GM18508 (cell line): ENCODE measurements around the gene PHPT1.
"Not testable (repeated sequence)": the region's sequence is repeated elsewhere in the genome, so short reads cannot be mapped to it uniquely, and the experiment has no call there.

Experiments
- ATAC-seq: cut with Tn5 transposase; IDR thresholded peaks from one replicate; pipeline ENCODE4 v1.9.1; 2021; ENCODE audit warnings: moderate number of reproducible peaks; ENCODE audit not compliant: insufficient read depth, unreplicated experiment

Gene PHPT1

DNA sequence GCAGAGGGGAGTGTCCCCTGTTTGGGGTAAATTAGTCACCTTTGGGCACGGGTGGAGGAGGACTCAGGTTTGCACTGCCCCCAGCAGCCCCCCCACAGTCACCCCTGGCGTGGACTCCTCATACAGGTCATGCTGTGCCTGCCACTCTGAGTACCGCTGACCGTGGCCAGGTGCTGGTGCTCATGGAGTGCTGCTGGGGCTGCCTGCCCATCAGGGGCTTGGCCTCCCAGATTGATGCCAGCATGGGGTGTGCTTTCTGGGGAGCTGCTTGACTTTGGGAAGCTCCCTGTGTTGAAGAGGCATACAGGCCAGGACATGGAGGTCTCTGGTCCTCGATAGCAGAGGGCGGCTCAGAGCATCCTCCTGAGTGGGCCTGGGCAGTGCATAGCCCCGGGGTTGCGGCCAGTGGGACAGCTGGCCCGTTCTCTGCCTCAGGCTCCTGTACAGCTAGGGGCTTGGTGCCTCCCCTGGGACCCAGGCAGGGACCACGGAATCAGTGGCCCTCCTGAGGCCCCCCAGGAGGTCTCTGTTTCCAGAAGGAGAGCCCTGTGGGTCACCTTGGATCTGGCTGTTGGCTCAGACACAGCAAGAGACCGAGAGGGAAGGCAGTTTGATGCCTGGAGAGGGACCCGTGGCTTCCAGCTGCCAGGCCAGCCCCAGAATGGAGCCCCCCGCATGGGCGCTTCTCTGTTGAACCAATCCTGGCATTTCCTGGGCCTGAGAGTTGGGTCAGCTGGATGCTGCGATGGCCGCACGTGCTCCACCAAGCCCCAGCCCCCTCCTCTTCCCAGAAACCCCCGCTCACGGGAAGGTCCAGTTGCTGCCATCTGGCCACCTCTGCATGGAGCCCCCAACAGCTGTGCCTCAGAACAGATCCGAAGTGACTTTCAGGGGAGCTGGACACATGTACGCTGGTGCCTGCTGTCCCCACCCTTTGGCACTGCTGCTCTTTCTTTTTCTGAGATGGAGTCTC is 13.0 kb upstream of the PHPT1 start:
- no peak for ATAC-seq

DNA sequence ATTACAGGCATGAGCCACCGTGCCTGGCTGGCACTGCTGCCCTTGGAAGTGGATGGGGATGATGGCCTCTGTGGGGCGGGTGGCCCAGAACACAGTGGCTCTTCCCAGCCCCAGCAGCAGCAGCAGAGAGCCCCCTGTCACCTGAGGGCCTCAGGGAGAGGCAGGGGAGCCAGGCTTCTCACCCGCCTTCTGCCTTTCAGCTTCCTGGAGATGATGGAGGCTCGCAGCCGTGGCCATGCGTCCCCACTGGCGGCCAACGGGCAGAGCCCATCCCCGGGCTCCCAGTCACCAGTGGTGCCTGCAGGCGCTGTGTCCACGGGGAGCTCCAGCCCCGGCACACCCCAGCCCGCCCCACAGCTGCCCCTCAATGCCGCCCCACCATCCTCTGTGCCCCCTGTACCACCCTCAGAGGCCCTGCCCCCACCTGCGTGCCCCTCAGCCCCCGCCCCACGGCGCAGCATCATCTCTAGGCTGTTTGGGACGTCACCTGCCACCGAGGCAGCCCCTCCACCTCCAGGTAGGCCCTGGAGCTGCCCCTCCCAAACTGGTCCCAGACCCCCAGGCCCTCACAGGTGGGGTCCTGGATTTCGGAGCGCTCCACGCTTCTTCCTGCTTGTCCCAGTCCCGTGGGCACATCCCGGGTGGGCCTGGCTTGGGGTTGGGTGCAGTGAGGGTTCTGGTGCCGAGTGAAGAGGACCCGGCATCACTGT is 11.9 kb upstream of the PHPT1 start:
- ATAC-seq, result no peak

DNA sequence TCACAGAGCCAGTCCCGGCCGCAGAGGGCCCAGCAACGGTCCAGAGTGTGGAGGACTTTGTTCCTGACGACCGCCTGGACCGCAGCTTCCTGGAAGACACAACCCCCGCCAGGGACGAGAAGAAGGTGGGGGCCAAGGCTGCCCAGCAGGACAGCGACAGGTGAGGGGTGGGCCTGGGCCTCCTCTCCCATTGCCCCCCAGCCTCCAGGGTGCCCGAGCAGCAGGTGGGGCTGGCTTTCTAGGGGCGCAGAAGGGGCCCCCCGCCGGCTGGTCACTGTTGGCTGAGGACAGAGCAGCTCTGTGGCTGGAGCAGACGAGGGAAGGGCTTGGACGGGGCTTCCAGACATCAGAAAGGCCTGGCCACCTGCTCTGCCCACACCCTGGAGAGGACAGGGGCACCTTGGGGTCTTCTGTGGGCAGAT is 11.3 kb upstream of the PHPT1 start:
- not testable (repeated sequence) for ATAC-seq

DNA sequence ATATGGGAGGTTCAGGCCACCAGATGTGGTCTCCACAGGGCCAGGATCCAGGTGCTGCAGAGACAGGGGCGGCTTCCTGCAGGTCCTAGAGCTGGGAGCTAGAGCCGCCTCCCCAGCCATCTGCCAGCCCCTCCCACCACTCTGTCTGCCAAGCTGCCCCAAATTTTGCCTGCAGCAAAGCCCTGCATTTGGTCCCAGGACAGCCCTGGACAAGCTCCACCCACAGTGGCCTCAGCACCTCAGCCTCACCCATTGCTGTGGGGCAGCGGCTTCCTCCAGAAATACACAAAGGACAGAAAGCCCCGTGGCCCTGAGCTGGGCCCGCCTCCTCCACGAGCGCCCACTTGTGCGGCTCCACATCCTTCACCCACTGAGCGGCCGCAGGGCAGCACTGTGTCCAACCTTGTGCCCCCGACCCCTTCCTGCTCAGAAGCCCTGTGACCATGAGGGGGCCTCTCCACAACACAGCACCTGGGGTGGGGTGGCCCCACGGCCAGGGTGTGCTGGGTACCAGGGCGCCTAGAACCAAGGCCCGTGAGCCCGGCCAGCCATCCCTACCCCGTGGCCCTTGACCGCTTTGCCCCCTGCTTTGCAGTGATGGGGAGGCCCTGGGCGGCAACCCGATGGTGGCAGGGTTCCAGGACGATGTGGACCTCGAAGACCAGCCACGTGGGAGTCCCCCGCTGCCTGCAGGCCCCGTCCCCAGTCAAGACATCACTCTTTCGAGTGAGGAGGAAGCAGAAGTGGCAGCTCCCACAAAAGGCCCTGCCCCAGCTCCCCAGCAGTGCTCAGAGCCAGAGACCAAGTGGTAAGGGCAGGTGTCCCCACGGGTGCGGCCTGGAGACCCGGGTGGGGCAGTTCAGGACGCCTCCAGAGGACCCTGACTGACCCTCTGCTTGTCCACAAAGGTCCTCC is 10.6 kb upstream of the PHPT1 start:
- ATAC-seq, result no peak

DNA sequence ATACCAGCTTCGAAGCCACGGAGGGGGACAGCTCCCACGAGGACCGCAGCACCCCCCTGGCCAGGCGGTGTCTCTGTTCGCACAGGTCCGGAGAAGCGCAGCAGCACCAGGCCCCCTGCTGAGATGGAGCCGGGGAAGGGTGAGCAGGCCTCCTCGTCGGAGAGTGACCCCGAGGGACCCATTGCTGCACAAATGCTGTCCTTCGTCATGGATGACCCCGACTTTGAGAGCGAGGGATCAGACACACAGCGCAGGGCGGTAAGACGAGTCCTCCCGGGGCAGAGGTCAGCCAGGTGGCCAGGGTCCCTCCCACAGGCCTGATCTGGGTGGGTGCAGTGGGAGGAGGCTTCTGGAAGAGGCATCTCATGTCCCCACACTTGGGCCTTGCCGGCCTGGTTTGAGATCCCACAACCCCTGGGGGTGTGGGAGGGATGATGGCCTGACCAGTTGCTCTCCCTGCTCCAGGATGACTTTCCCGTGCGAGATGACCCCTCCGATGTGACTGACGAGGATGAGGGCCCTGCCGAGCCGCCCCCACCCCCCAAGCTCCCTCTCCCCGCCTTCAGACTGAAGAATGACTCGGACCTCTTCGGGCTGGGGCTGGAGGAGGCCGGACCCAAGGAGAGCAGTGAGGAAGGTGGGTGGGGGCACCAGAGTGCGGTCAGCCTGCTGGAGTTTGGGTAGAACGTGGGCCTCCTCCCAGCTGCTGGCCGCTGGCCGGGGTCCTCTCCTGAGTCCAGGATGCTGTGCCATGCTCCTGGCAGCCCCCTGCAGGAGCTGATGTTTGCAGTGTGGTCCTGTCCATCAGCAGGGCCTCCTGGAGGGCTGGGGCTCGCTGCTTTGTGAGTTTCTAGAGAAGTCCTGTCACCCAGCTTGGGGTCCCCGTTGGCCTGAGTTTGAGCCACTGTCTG is 9.7 kb upstream of the PHPT1 start:
- no peak for ATAC-seq

DNA sequence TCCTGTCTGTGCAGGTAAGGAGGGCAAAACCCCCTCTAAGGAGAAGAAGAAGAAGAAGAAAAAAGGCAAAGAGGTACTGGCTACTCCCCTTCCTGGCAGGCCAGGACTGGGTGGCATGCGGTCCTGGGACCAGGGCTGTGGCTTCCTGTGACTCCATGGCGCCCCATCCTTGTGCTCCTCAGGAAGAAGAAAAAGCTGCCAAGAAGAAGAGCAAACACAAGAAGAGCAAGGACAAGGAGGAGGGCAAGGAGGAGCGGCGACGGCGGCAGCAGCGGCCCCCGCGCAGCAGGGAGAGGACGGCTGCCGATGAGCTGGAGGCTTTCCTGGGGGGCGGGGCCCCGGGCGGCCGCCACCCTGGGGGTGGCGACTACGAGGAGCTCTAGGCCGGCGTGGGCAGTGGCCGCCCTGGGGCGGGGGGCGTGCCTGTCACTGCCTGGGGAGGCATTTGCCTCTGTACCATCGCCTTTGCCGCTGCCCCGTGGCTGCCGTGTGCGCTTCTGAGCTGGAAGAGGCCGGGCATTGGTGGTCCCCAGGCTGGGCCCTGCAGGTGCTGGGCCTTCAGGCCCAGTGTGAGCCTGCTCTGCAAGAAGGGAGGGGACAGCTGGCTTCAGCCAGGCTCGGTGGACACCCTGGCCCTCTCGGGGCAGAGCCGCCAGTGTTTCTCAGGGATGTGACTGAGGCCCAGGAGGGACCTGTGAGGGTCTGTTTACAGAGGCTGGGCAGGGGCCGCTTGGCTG is 8.9 kb upstream of the PHPT1 start:
- ATAC-seq, result no peak

DNA sequence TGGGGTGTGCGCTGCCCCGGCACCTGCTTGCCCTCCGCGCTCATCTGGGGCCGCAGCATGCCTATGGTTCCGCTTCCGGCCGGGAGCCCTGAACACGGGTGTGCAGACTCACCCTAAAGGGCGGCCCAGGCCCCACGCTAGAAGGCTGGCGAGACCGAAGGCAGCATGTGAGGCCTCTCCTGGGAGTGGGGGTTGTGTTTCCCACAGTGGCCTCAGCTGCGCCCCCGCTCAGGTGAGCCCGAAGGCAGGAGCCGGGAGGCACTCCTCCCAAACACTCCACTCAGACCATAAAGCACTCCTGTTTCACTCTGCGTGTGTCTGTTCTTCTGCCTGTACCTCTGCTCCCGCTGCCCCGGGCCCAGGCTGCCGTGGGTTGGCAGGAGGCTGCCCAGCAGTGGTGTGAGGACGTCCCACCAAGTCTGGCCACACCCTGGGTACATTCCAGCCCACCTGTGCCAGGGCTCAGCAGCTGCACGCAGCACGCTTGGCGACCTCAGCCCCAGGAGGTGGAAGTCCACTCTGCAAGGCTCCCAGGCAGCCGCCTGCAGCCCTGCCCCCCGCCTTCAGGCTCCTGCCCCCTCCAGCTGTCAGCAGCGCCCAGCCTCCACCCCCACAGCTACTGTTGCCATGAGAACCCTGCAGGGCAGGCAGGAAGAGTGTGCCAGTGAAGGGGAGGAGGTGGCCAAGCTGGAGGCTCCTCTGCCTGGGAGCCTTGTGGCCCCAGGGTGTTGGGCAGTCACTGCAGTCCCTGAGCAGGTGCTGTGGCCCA is 8.1 kb upstream of the PHPT1 start:
- no peak for ATAC-seq

DNA sequence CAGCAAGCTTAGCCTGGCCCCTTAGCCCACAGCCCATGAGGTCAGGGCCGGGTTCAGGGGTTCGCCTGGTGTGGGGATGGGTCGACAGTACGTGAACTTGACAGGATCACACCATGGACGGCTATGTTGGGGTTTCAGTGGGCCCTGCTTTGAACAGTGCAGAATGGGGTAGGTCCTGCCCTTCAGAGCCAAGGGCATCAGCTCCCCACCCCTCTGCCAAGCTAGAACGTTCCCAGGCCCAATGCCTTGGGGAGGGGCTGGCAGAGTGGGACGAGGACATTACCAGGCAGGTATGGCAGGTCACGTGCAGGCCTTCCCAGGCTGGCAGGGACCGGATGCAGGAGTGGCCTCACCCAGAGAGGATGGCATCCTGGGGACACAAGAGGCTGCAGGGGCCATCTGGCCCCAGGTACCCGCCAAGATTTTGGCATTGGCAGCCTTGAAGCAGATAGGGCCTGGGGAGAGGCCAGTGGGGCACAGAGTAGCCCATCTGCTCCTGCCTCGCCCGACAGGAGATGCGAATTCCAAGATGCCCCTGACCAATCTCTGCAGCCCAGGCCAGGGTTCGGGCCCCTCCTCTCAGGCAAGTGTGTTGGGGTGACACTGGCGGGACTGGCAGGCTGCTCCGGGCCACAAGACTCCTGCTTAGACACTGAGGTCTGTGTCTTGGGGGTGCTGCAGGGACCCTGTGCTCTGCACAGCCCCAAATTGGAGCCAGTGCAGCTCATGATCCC is 7.4 kb upstream of the PHPT1 start:
- not testable (repeated sequence) for ATAC-seq

DNA sequence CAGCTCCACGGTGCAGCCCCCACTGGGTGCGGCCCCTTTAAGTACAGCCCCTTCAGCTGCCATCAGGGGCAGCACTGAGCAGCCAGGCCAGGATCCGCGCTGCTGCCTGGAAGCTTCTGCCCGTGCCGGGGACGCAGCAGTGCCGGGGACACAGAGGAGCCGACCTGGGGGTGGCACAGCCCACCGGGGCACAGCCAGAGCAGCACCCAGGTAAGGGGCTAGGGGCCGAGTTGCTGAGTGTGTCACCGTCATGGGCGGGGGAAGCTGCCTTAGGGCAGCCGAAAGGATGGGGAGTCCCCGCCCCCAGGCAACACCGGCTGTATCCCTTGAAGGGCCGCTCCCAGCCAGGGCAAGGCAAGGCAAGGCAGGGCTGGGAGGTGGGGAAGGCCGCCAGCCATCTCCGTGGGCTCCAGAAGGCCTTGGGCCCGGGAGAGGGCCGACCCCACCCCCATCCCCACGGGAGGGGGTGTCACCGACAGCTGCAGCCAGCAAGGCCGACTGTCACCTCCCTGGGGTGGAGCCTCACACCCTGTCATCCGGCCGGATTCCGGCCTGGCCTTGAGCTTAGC is 6.7 kb upstream of the PHPT1 start, which contains the start of gene AJM1:
TSS of gene AJM1 (plus strand) at position 99 of the 569 bp plus-strand sequence. CDS start 1,937 bp downstream, outside the sequence.
- ATAC-seq, result not testable (repeated sequence)

DNA sequence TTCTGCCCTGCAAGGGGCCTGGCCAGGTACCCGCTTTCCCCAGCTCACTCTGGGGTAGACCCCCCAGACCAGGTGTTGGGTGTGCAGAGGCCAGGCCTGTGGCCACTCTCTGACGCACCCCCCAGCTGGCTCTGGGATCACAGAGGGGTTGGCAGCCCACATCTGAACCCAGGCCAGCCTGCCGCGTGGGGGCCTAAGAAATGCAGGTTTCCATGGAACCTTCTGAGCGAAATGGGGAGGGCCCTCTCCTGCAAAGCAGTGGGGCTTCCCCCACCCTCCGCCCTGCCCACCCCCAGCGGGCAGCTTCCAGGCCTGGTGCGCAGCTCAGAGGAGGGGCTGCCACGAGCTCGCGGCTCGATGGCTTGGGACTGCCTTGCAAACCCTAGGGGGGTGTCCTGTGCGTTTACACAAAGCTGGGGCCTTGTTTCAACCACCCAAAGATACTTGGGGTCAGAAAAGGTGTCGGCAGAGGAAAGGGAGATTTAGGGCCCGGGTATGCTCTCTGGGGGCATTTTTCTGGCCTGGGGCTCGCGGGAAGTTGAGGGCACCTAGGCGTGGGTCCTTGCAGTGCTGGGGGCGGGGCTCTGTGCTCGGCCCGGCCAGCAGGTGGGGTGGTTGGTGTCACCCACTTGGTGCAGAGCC is 5.9 kb upstream of the PHPT1 start:
- ATAC-seq, result not testable (repeated sequence)

DNA sequence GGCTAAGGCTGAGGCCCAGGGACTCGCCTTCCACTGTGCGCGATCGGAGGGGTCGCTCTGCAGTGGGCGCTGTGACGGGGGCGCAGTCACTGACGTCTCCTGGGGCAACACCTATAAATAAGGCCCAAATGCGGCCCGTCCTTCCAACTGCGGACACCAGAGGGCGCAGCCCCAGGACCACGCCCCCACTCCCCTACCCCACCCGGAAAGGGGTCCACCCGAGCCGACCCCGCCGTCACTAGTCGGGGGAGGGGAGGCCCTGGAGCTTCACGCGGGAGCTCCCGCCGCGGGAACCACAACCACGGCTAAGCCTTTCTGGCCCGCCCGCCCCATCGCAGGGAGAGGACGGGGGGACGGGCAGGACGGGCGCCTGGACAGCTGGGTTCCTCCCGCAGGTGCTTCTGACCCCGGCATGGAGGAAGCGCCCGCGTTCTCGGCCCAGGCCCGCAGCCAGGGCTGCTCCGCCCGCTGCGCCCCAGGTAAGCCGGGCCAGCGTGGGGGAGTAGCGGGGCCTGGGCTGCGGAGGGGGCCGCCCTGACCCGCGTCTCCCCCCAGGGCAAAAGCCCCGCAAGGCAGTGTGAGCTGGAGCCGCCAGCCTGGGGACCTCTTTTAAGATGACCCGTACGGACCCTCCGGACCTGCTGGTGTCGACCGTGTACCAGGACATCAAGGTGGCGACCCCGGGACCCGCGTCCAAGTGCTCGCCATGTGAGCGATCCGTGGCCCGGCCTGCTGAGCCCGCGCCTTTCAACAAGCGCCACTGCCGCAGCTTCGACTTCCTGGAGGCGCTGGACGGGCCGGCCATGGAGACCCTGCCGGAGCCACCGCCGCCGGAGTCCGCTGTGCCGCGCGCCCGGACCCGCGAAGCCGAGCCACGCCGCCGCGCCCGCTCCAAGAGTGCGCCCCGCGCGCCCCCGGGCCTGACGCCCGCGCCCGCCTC is 5.1 kb upstream of the PHPT1 start:
- ATAC-seq, result not testable (repeated sequence)

DNA sequence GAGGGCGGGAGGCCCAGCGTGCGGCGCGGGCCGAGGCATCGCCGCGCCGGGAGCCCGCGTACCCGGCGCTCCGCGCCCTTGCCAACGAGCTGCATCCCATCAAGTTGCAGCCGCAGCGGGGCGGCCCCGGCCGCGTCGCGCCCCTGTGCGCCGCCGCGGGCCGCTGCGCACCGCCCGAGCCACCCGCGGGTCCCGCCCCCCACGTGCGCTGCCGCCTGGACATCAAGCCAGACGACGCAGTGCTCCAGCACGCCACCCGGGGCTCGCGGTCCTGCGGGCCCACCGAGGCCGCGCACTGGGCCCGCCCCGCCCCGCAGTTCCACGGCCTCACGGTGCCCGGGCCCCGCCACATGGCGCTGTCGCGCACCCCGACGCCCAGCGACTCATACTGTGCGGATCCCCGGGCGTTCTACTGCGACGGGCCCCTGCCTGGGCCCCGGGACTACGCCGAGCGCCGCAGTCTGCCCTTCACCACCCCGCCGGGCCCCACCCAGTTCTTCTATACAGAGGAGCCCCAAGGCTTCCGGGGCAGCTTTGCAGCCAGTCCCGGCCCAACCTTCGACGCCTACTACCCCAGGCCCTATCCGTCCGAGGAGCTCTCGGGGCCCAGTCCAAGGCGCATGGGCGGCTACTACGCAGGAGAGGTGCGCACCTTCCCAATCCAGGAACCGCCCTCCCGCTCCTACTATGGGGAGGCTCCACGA is 4.3 kb upstream of the PHPT1 start:
- no peak for ATAC-seq

DNA sequence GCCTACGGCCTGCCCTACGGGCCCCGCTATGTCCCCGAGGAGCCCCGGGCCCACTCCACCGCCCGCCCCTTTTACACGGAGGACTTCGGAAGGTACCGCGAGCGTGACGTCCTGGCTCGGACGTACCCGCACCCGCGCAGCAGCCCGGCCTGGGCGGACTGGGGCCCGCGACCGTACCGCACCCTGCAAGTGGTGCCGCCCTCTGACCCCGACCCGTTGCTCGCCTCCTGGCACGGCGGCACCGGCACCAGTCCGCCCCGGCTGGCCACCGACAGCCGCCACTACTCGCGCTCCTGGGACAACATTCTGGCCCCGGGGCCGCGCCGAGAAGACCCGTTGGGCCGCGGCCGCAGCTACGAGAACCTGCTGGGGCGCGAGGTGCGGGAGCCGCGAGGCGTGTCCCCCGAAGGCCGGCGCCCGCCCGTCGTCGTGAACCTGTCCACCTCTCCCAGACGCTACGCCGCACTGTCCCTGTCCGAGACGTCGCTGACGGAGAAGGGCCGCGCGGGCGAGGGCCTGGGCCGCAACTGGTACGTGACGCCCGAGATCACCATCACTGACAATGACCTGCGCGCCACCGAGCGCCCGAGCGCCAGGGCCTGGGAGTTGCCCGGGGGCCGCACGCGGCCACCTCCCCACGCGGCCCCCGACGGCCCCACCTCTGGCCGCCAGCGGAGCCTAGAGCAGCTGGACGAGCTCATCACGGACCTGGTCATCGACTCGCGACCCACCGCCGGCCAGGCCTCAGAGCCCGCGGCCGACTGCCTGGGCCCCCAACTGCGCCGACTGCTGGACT is 3.5 kb upstream of the PHPT1 start:
- no peak for ATAC-seq
